Stimulated activated CD8-positive, alpha-beta memory T cell treated with anti-CD3 and anti-CD28 coated beads, Interleukin-2, amount 100 ng/mL, for 1 hour (primary cell): ENCODE measurements around the gene ARMC9.
"Not testable (repeated sequence)": the region's sequence is repeated elsewhere in the genome, so short reads cannot be mapped to it uniquely, and the experiment has no call there.

ENCODE experiments used
- DNase-seq, 2 donors: peaks; one replicate each; pipeline ENCODE4 v3.0.0-alpha.2; 2020; ENCODE audit warnings: low read depth in 2 of 2

ARMC9 gene

DNA sequence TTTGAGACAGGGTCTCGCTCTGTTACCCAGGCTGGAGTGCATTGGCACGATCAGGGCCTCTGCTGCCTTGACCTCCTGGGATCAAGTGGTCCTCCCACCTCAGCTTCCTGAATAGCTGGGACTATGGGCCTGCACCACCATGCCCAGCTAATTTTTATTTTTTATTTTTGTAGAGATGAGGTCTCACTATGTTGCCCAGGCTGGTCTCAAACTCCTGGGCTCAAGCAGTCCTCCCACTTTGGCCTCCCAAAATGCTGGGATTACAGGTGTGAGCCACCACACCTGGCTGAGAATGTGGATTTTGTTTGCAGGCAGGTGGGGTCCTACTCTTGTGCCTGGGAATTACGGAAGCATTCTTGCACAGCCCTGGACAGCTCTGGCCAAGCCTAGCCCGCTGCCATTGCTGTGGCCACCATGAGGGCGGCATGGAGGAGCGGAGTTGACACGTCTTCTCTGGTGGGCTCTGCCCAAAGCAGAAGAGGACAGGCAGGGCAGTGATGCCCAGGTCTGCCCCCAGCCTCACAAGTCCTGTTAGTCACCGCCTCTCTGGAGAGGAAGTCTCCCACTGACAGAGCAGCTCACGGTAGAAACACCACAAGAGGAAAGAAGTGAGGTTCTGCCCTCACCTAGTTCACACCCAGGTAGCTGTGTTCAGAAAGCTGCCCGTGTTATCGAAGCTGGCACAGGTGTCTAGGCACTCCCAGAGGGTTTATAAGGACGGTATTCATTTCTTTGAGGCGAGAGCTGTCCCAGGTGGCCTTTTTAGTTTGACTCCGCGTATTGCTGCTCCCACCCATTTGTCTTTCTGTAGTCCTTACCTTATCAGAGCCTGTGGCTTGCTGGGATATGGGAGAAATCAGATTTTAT is 46.2 kb downstream of the ARMC9 start:
- no peak for DNase-seq

GRCh38 chr2:231245249-231246094 is 47.0 kb downstream of the ARMC9 start:
- DNase-seq, result no peak

DNA sequence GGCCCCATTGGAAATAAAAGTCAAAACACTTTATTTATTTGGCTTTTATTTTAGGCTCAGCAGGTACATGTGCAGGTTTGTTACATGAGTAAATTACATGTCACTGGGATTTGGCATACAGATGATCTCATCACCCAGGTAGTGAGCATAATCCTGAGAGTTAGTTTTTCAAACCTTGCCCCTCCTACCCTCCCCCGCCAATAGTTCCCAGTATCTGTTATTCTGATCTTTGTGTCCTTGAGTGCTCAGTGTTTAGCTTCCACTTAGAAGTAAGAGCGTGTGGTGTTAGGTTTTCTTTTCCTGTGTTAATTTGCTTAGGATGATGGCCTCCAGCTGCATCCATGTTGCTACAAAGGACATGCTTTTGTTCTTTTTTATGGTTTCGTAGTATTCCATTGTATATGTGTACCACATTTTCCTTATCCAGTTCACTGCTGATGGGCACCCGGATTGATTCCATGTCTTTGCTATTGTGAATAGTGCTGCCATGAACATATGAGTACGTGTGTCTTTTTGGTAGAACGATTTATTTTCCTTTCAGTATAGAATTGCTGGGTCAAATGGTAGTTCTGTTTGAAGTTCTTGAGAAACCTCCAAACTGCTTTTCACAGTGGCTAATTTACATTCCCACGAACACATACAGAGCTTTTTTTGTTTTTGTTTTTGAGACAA is 47.9 kb downstream of the ARMC9 start:
- no peak for DNase-seq

GRCh38 chr2:231250146-231250545 is 51.7 kb downstream of the ARMC9 start:
- DNase-seq, result no peak

DNA sequence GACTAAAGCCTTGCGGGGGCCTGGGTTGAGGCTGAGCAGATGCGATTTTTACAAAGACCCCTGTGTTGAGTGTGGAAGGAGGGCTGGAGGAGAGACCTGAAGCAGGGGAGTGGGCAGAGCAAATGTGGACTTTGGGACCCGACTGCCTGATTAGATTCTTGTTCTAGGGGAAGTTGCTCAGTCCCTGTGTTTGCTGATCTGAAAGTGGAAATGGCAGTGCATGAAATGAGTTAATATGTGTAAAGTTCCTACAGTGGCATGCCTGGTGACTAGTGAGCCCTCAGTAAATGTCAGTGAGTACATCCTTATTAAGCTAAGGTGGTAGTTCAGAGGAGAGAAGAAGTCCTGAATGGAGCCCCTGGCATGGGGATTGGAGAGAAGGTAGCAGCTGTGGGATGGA is 52.3 kb downstream of the ARMC9 start:
- no peak for DNase-seq

- DNase-seq, result not testable (repeated sequence)
Measured at GRCh38 chr2:231253292-231253691, 54.9 kb downstream of the ARMC9 start.

DNA sequence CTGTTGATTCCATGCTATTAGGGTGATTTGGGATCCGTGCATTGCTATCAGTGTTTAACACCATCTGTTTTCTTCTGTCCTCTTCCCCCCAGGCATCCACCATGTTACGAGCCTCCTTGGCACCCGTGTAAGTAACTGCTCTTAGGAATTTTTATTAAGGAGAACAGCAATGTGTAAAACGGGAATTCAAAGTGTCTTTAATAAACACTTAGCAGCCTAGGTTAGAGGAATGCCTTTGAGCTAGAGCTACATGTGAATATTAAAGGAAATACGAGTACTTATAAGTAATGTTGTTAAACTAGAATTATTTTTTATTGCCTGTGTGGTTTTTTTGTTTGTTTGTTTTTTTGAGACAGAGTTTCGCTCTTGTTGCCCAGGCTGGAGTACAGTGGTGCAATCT is 58.1 kb downstream of the ARMC9 start:
- DNase-seq, result no peak

- DNase-seq, result no peak
Measured at GRCh38 chr2:231257763-231258162, 59.3 kb downstream of the ARMC9 start.

GRCh38 chr2:231258701-231259100 is 60.3 kb downstream of the ARMC9 start:
- no peak for DNase-seq

GRCh38 chr2:231259104-231259503 is 60.7 kb downstream of the ARMC9 start:
- DNase-seq, result no peak

DNA sequence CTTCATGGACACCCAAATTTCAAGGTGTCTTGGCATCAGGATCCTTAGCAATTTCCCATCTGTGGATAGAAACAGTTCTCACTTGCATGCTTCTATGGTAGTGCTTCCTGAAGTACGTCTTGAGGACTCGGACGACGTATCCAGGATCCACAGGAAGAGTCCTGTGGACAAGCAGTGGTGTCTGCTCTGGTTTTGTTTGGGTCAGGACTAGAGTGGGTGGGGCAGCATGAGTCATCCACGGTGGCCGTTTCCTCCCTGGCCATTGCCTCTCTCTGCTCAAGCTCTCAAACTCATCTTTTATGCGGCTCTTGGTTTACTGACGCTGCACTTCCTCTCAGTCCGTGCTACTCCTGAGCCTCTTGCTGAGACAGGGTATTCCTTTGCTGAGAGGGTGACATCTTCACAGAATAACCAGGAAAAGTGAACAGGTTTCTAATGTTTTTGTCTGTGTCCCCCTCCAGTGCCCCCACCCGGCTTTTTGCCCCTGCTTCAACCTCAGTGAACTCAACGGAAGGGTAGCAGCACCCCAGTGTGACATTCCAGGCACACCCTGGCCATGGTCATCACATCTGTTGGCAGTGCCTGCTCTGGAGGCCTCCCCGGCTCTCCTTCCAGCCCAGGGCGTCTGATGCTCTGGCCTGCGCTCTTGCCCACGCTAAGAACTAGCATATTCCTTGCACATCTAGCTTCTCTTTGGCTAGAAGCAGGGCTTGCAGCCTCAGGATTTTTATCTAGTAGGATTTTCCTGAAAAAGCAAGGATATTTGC is 62.2 kb downstream of the ARMC9 start:
- no peak for DNase-seq

GRCh38 chr2:231263118-231263831 is 64.8 kb downstream of the ARMC9 start:
- no peak for DNase-seq

GRCh38 chr2:231270221-231271114 is 72.0 kb downstream of the ARMC9 start:
- DNase-seq, result no peak

- DNase-seq, result no peak
Measured at GRCh38 chr2:231272991-231273390, 74.6 kb downstream of the ARMC9 start.

GRCh38 chr2:231276987-231277386 is 78.6 kb downstream of the ARMC9 start:
- no peak for DNase-seq

GRCh38 chr2:231277962-231278361 is 79.5 kb downstream of the ARMC9 start:
- no peak for DNase-seq

- DNase-seq, result no peak
Measured at GRCh38 chr2:231278868-231279267, 80.4 kb downstream of the ARMC9 start.

DNA sequence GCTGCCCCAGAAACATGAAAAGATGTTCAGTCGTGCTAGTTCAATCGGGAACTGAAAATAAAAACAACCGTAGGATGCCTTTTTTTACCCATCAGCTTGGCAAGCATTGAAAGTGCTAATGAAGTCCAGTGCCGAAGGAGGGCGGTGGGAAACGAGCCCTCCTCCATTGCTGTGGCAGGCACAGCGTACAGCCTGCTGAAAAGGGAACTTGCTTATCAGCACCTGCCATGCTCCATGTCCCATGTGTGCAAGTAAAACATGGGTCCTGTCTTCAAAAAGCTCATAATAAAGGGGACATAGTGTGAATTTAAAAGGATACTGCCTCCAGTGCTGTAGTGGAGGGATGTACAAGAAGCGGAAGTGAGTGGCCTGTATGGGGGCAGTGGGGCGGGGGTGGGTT is 82.4 kb downstream of the ARMC9 start:
- DNase-seq, result no peak

- DNase-seq, result no peak
Measured at GRCh38 chr2:231284296-231284695, 85.9 kb downstream of the ARMC9 start.

DNA sequence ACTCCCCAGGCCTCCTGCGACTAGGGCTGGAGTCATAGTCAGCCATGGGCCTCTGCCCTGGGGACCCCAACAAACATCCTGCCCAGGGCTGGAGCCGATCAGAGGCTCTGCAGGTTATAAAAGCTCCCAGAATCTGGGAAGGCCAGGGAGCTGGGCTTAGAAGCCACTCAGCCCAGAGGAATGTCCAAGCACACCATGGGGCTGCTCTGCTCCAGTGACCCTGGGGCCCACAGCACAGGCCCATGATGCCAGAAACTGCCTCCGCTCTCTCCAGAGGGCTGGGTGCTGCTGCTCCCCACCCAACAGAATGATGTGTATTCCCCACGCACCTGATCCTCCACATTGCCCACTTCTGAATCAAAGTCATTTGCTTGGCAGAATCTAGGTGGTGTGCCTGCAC is 88.5 kb downstream of the ARMC9 start:
- no peak for DNase-seq
